ENCODE measurements around the gene SASH1. TPM values are rescaled to one million over a fixed set of nuclear protein-coding genes. Genes with fewer than 3 reads are reported as not detected.

SASH1 gene
- total RNA-seq, 1 experiment from 2014 or later: 33.2 TPM

- H2BK5ac ChIP-seq (ENCODE audit: insufficient read length, low read length): no peak overlapping the region
- H3K4me1 ChIP-seq (ENCODE audit: insufficient read depth, low read length): no peaks in the 10 kb centered on the region
- Mint-ChIP-seq H3K27me3 (ENCODE audit: low read depth) (0 out of 2 replicates have a peak, but pooled peaks cover 1% of the 10 kb centered on the region), H3K9me3 (no peaks in the 10 kb centered on the region), H3K36me3 (ENCODE audit: insufficient read depth in 1 of 3, low read depth in 3 of 3) (no peaks in the 10 kb centered on the region), H3K4me1 (peaks cover 13 to 20% of the 10 kb centered on the region in 2 experiments), H3K27ac (no peak overlapping the region; a peak in 1 of 7 replicates), H3K4me3 (no peak overlapping the region)
- no peak overlapping the region for H2BK12ac ChIP-seq (ENCODE audit: insufficient read length, low read depth, low read length)
- H3K23ac ChIP-seq (ENCODE audit: insufficient read length, low read depth, low read length): no peak overlapping the region
- H4K8ac ChIP-seq (replicated peaks; ENCODE audit: insufficient read length, low read depth, low read length): no peak overlapping the region
- no peaks in the 10 kb centered on the region for H3K9me3 ChIP-seq (ENCODE audit: control insufficient read depth, low read depth, low read length)
- H3T11ph ChIP-seq (ENCODE audit: low read length): no peak overlapping the region
- H3K14ac ChIP-seq (ENCODE audit: insufficient read depth, low read length): no peak overlapping the region
- no peak overlapping the region for H3K4ac ChIP-seq (ENCODE audit: low read depth, low read length)
- H4K91ac ChIP-seq (ENCODE audit: insufficient read length, low read depth, low read length): no peak overlapping the region
- no peak overlapping the region for H3K4me2 ChIP-seq (ENCODE audit: insufficient read depth, insufficient read length, low read length)
- H3K27ac ChIP-seq (ENCODE audit: insufficient read length, low read depth, low read length): no peak overlapping the region
- H2AK5ac ChIP-seq (ENCODE audit: insufficient read length, low read length): no peak overlapping the region
- H3K9ac ChIP-seq (ENCODE audit: extremely low read depth, insufficient read length, low read length): no peak overlapping the region
- H4K20me1 ChIP-seq (ENCODE audit: control insufficient read depth, insufficient read depth, insufficient read length): no peaks in the 10 kb centered on the region
- no peak overlapping the region for H2AFZ ChIP-seq (ENCODE audit: low read length)
- H3K79me2 ChIP-seq (ENCODE audit: insufficient read depth, low read length): no peaks in the 10 kb centered on the region
- WGBS (ENCODE audit: extremely low coverage, insufficient read length, low lambda C conversion rate): no CpG with 5 or more reads among the region's 2 CpGs
- H3K56ac ChIP-seq (ENCODE audit: insufficient read length, low read depth, low read length): no peak overlapping the region
- H3K23me2 ChIP-seq (ENCODE audit: insufficient read length, low read depth, low read length, poor library complexity, severe bottlenecking): no peaks in the 10 kb centered on the region
- no peaks in the 10 kb centered on the region for H3K79me1 ChIP-seq (ENCODE audit: insufficient read depth, low read depth, low read length, poor library complexity, severe bottlenecking)
- no peak for TF ChIP-seq CTCF (conservative IDR thresholded peaks at IDR 0.05)
- no peak overlapping the region for H2BK15ac ChIP-seq (ENCODE audit: low read depth, low read length)
- H3K18ac ChIP-seq (ENCODE audit: insufficient read length, low read depth, low read length): no peak overlapping the region
- no peaks in the 10 kb centered on the region for H3K27me3 ChIP-seq (ENCODE audit: insufficient read depth, low read length)
- H2BK120ac ChIP-seq (ENCODE audit: low read depth, low read length, poor library complexity, severe bottlenecking): no peak overlapping the region
- no peak overlapping the region for H2BK20ac ChIP-seq (ENCODE audit: low read depth, low read length, poor library complexity, severe bottlenecking)
- no peak for DNase-seq
- H4K5ac ChIP-seq (ENCODE audit: insufficient read length, low read depth, low read length): no peak overlapping the region
These were observed 35.2 kb upstream of the SASH1 start for GRCh38 chr6:148307405-148307804.
